ENCODE data around the gene MOBP.
"Not testable (repeated sequence)": the region's sequence is repeated elsewhere in the genome, so short reads cannot be mapped to it uniquely, and the experiment has no call there.

The MOBP gene, protein sequence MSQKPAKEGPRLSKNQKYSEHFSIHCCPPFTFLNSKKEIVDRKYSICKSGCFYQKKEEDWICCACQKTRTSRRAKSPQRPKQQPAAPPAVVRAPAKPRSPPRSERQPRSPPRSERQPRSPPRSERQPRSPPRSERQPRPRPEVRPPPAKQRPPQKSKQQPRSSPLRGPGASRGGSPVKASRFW
- 0 to 0.20 (median 0.07) reads per million in 9 experiments for total RNA-seq

DNA sequence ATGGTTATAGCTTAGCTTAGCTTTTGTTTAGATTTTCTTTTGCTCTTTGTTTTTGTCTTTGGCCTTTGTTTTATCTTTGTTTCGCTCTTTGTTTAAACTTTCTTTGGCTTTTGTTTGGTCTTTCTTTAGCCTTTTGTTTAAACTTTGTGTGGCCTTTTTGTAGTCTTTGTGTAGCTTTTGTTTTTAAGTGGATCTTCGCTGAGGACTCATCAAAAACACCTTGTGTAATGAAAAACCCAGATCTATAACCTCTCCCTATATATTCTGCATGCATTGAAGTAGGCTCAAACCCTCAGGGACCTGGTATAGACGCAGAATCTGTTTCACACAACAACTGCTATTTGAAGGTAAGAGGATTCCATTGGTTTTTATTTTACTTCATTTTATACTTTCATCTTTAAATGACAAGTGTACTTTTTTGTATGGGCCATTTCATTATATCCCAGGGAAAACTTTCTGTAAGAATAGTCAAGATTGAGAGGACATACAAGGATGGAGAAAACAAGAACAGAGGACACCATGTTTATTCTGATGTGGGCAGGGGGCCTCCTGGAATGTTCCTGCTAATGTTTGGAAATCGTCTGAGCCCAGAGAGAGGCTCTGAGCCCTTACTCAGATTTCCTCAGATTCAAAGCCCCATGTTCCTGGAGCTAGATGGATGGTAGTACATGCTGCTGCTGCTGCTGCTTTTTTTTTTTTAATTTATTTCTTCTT lies at the start of gene MOBP:
TSS of gene MOBP (plus strand) at position 287 of the 714 bp plus-strand sequence. CDS start 34,390 bp downstream, outside the sequence.
- Mint-ChIP-seq H3K36me3 (ENCODE audit: insufficient read depth) (no peaks in the 10 kb centered on the region), H3K27me3 (peaks cover 26 to 39% of the 10 kb centered on the region in 2 donors), H3K9me3 (no peaks in the 10 kb centered on the region), H3K4me1 (ENCODE audit: low read depth in 2 of 2) (no peaks in the 10 kb centered on the region), H3K27ac (no peak within 1 kb of the TSS), H3K4me3 (no peak within 1 kb of the TSS)
- no peak for DNase-seq
- ATAC-seq (replicated peaks), result no peak

DNA sequence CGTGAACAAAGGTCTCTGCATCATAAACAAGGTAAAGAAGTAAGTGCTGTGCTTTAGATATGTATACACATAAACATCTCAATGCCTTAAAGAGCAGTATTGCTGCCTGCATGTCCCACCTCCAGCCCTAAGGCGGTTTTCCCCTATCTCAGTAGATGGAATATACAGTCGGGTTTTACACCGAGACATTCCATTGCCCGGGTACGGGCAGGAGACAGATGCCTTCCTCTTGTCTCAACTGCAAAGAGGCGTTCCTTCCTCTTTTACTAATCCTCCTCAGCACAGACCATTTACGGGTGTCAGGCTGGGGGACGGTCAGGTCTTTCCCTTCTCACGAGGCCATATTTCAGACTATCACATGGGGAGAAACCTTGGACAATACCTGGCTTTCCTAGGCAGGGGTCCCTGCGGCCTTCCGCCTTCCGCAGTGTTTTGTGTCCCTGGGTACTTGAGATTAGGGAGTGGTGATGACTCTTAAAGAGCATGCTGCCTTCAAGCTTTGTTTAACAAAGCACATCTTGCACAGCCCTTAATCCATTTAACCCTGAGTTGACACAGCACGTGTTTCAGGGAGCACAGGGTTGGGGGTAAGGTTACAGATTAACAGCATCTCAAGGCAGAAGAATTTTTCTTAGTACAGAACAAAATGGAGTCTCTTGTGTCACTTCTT lies 48.8 kb upstream of the MOBP start:
- peaks cover 15% of the 10 kb centered on the region for H3K36me3 Mint-ChIP-seq (ENCODE audit: insufficient read depth)
- not testable (repeated sequence) for H3K4me1 Mint-ChIP-seq (ENCODE audit: low read depth in 2 of 2); H3K4me3 Mint-ChIP-seq; H3K9me3 Mint-ChIP-seq; H3K27me3 Mint-ChIP-seq; DNase-seq; ATAC-seq (replicated peaks); H3K27ac Mint-ChIP-seq

- no peaks in the 10 kb centered on the region for H3K27me3 Mint-ChIP-seq
- H3K36me3 Mint-ChIP-seq (ENCODE audit: insufficient read depth), result peaks cover 5% of the 10 kb centered on the region
- no peak for ATAC-seq (replicated peaks)
- no peak overlapping the region for H3K27ac Mint-ChIP-seq
- no peak overlapping the region for H3K4me3 Mint-ChIP-seq
- H3K4me1 Mint-ChIP-seq (ENCODE audit: low read depth in 2 of 2), result peaks cover 0 to 7% of the 10 kb centered on the region in 2 donors
- no peak for DNase-seq
- H3K9me3 Mint-ChIP-seq, result no peaks in the 10 kb centered on the region
These were observed 47.7 kb upstream of the MOBP start for GRCh38 chr3:39419742-39420315.

DNA sequence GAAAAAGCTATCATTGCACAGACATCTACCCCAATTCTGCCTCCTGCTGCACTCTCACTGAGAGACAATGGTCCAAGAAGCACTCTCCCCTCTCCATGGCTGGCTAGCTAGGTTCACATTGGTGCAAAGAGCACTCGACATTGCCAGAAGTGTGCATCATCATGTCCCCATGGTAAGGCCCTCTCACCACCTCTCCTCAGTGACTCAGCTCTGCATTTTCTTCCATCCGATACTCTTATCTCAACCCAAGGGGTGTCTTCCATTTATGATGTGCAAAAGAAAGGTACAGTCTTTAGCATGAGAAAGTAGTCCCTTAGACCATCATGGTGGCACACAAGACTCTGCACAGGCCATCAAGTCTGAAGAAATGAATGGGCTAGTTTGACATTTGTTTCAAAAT lies 46.9 kb upstream of the MOBP start:
- Mint-ChIP-seq H3K4me3 (no peak overlapping the region), H3K4me1 (ENCODE audit: low read depth in 2 of 2) (peaks cover 0 to 6% of the 10 kb centered on the region in 2 donors), H3K36me3 (ENCODE audit: insufficient read depth) (peaks cover under 1% of the 10 kb centered on the region), H3K9me3 (no peaks in the 10 kb centered on the region), H3K27ac (no peak overlapping the region), H3K27me3 (no peaks in the 10 kb centered on the region)
- DNase-seq (no peak), ATAC-seq (replicated peaks) (no peak)

DNA sequence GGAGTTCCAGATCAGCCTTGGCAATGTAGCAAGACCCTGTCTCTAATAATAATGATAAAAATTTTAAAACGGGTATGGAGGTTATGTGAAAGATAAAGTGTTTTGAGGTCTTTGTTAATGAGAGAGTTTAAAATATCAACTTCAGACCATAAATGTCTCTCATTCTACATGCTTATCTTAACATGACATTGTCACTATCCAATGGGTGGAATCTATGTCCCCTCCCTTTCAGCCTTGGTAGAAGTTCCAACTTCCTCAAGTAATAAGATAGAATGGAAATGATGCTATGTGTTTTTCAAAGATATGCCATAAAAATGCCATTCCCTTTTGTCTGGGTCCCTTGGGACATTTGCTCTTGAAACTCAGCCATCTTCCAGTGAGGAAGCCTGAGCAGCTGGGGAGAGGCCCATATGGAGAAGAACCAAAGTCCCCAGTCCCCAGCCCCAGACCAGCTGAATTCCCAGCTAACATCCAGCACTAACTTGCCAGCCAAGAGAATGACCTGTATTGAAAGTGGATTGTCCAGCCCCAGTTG lies 44.0 kb upstream of the MOBP start:
- H3K27me3 Mint-ChIP-seq, result no peaks in the 10 kb centered on the region
- H3K36me3 Mint-ChIP-seq (ENCODE audit: insufficient read depth), result no peaks in the 10 kb centered on the region
- H3K4me1 Mint-ChIP-seq (ENCODE audit: low read depth in 2 of 2), result no peaks in the 10 kb centered on the region
- DNase-seq, result no peak
- H3K4me3 Mint-ChIP-seq, result no peak overlapping the region
- no peak for ATAC-seq (replicated peaks)
- no peaks in the 10 kb centered on the region for H3K9me3 Mint-ChIP-seq
- H3K27ac Mint-ChIP-seq, result no peak overlapping the region

DNA sequence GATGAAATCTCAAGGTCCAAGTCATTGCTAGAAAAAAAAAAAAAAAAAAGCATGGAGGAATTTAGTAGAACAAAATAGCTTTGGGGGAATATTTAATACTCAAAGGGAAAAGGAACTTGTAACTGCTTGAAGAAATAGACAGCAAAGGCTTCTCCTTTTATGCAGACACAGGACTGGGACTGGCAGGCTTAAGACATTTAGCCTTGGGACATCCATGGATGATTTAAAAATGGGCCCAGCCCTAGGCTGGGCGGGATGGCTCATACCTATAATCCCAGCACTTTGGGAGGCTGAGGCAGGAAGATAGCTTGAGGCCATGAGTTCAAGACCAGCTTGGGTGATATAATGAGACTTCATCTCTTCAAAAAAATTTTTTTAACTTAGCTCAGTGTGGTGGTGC lies 41.2 kb upstream of the MOBP start:
- DNase-seq, result no peak

GRCh38 chr3:39427506-39427905 lies 40.0 kb upstream of the MOBP start:
- no peak for ATAC-seq (replicated peaks)
- no peak for DNase-seq
- no peaks in the 10 kb centered on the region for H3K36me3 Mint-ChIP-seq (ENCODE audit: insufficient read depth)
- no peaks in the 10 kb centered on the region for H3K9me3 Mint-ChIP-seq
- H3K4me3 Mint-ChIP-seq, result no peak overlapping the region
- no peak overlapping the region for H3K27ac Mint-ChIP-seq
- H3K4me1 Mint-ChIP-seq (ENCODE audit: low read depth in 2 of 2), result no peaks in the 10 kb centered on the region
- peaks cover 17 to 20% of the 10 kb centered on the region in 2 donors for H3K27me3 Mint-ChIP-seq

More for the DNA sequence above, 41.2 kb upstream of the MOBP start:
- no peak overlapping the region for H3K4me3 Mint-ChIP-seq
- no peak overlapping the region for H3K27ac Mint-ChIP-seq
- no peaks in the 10 kb centered on the region for H3K4me1 Mint-ChIP-seq (ENCODE audit: low read depth in 2 of 2)
- H3K9me3 Mint-ChIP-seq, result no peaks in the 10 kb centered on the region
- peaks cover 17 to 20% of the 10 kb centered on the region in 2 donors for H3K27me3 Mint-ChIP-seq
- no peaks in the 10 kb centered on the region for H3K36me3 Mint-ChIP-seq (ENCODE audit: insufficient read depth)
- ATAC-seq (replicated peaks), result no peak

GRCh38 chr3:39428745-39429201 lies 38.7 kb upstream of the MOBP start:
- H3K4me3 Mint-ChIP-seq, result no peak overlapping the region
- H3K9me3 Mint-ChIP-seq, result no peaks in the 10 kb centered on the region
- H3K4me1 Mint-ChIP-seq (ENCODE audit: low read depth in 2 of 2), result no peaks in the 10 kb centered on the region
- peak overlapping the region in 1 of 2 donors; percentile 44 for H3K27ac Mint-ChIP-seq
- H3K36me3 Mint-ChIP-seq (ENCODE audit: insufficient read depth), result no peaks in the 10 kb centered on the region
- H3K27me3 Mint-ChIP-seq, result peaks cover 17 to 20% of the 10 kb centered on the region in 2 donors
- ATAC-seq (replicated peaks) (no peak), DNase-seq (no peak)

- Mint-ChIP-seq H3K4me1 (ENCODE audit: low read depth in 2 of 2) (no peaks in the 10 kb centered on the region), H3K9me3 (no peaks in the 10 kb centered on the region), H3K27me3 (peaks cover 17 to 20% of the 10 kb centered on the region in 2 donors), H3K4me3 (no peak overlapping the region), H3K27ac (no peak overlapping the region), H3K36me3 (ENCODE audit: insufficient read depth) (no peaks in the 10 kb centered on the region)
- ATAC-seq (replicated peaks) (no peak), DNase-seq (no peak)
These were observed 38.0 kb upstream of the MOBP start for GRCh38 chr3:39429466-39429865.

DNA sequence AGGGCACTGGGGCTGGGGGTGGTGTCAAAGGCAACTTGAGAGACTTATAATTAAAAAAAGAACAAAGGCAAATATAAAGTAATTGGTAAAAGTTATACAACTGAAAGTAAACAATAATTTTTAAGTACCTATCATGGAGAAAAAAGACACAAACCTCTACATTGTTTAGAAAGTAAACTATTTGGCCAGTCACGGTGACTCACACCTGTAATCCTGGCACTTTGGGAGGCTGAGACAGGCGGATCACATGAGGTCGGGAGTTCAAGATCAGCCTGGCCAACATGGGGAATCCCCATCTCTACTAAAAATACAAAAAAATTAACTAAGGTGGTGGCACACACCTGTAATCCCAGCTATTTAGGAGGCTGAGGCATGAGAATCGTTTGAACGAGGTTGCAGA lies 35.1 kb upstream of the MOBP start:
- ATAC-seq (replicated peaks) (no peak), DNase-seq (no peak)
- H3K4me3 Mint-ChIP-seq, result no peak overlapping the region
- H3K9me3 Mint-ChIP-seq, result no peaks in the 10 kb centered on the region
- no peaks in the 10 kb centered on the region for H3K4me1 Mint-ChIP-seq (ENCODE audit: low read depth in 2 of 2)
- H3K27ac Mint-ChIP-seq, result peak overlapping the region in 1 of 2 donors; percentile 38
- peaks cover 17 to 20% of the 10 kb centered on the region in 2 donors for H3K27me3 Mint-ChIP-seq
- no peaks in the 10 kb centered on the region for H3K36me3 Mint-ChIP-seq (ENCODE audit: insufficient read depth)

DNA sequence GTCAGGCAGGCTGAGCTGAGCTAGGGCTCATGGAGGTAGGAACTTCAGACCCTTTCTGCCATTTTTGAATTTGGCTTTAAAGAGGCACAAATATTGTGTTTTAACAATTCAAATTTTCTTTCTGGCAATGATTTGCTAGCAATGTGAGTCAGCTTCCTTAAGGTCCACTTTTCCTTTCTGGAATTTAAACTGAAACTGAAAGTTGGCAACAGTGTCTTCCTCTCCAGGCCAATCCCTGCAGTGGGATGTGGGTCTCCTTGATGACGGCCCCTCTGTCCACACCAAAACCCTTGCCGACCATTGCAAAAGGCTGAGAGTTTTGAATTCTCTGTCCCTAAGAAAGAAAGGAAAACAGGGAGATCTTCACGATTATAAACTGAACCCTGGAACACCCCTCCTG lies 33.8 kb upstream of the MOBP start:
- Mint-ChIP-seq H3K27me3 (peaks cover 17 to 20% of the 10 kb centered on the region in 2 donors), H3K27ac (no peak overlapping the region), H3K4me1 (ENCODE audit: low read depth in 2 of 2) (no peaks in the 10 kb centered on the region), H3K4me3 (no peak overlapping the region), H3K36me3 (ENCODE audit: insufficient read depth) (no peaks in the 10 kb centered on the region), H3K9me3 (no peaks in the 10 kb centered on the region)
- DNase-seq, result no peak
- ATAC-seq (replicated peaks), result no peak

DNA sequence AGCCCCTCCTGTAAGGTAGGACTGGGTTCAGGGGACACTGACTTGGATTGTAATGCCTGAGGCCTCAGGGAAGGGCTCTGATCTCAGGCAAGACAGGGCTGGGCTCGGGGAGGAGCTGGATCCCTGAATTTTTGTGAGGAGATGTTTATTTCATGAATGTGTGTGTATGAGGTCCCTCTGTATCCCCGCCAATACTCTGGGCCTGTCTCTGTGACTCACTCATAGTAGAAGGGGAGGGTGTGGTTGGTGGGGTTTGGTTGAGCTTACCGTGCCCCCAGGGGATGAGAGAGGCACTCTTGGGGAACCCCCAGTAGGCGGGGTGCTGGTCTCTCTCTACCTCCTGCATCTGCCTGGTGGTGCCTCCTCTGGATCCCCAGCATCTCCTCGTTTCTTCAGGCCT lies 32.9 kb upstream of the MOBP start:
- no peak overlapping the region for H3K27ac Mint-ChIP-seq
- H3K4me3 Mint-ChIP-seq, result no peak overlapping the region
- H3K27me3 Mint-ChIP-seq, result peaks cover 11 to 16% of the 10 kb centered on the region in 2 donors
- H3K9me3 Mint-ChIP-seq, result no peaks in the 10 kb centered on the region
- H3K4me1 Mint-ChIP-seq (ENCODE audit: low read depth in 2 of 2), result no peaks in the 10 kb centered on the region
- ATAC-seq (replicated peaks) (no peak), DNase-seq (no peak)
- no peaks in the 10 kb centered on the region for H3K36me3 Mint-ChIP-seq (ENCODE audit: insufficient read depth)

DNA sequence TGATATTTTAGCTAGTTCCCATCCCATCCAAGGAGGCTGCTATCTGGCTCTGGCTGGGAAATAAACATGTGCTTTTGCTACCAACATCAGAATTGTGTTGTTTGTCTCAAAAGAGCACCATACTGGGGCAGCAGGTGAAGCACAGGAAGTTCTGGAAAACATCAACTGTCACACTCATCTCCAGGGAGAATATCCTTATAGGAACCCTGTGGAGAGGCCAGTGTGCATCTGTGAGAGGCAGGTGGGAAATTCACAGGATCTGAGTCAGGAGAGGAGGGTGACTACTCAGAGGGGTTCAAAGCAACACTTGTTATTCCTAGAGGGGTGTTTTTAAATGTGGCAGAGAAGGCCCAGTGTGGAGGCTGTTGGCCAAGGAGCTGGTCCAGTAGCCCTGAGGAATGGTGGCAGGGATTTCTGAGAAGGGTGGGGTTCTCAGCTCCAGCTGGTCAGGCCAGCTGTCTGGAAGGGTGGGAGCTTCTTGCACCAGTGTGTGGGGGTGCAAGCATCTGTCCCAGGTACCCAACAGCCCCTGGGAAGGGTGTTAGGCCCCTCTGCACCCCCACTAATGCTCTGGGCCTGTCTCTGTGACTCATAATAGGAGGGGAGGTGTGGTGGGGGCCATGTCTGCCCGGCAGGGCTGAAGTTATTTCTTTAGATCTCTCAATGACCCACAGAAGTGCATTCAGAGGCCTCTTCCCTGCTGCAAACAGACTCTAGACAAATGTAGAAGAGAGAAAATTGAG lies 32.3 kb upstream of the MOBP start:
- ATAC-seq (replicated peaks) (no peak), DNase-seq (no peak)
- Mint-ChIP-seq H3K4me1 (ENCODE audit: low read depth in 2 of 2) (no peaks in the 10 kb centered on the region), H3K27ac (no peak overlapping the region), H3K36me3 (ENCODE audit: insufficient read depth) (no peaks in the 10 kb centered on the region), H3K27me3 (peaks cover 5 to 10% of the 10 kb centered on the region in 2 donors), H3K4me3 (no peak overlapping the region), H3K9me3 (no peaks in the 10 kb centered on the region)
